Neural cell (in vitro differentiated cells): Measurements from ENCODE around the gene TRABD2B. TPM values are rescaled to one million over a fixed set of nuclear protein-coding genes. Genes with fewer than 3 reads are reported as not detected.

Experiments used
- H2AFZ ChIP-seq: fragments of 200-600, 300-800 bp; sonication (generic), shearing (Covaris generic); 2 replicates; pipeline ENCODE4 v1.6.0; 2014; ENCODE audit warnings: low read depth, mild to moderate bottlenecking, antibody characterized with exemption, low read length, moderate library complexity
- H3F3A ChIP-seq: fragments of 200-600 bp; shearing (Covaris generic); 2 replicates; pipeline ENCODE4 v1.6.1; 2016; ENCODE audit warnings: mild to moderate bottlenecking, moderate library complexity, mixed read lengths, antibody characterized with exemption, low read length; ENCODE audit not compliant: insufficient read depth, poor library complexity, severe bottlenecking
- H3K27ac ChIP-seq: fragments of 200-600, 300-800 bp; sonication (generic), shearing (Covaris generic); 2 replicates; pipeline ENCODE4 v1.5.1; 2014; ENCODE audit warnings: mild to moderate bottlenecking, low read length, moderate library complexity
- H3K27me3 ChIP-seq: fragments of 300-800, 200-600 bp; sonication (generic), shearing (Covaris generic); 2 replicates; pipeline ENCODE4 v1.6.0; 2014; ENCODE audit warnings: mild to moderate bottlenecking, low read depth, low read length, moderate library complexity; ENCODE audit not compliant: insufficient read depth
- H3K36me3 ChIP-seq: fragments of 300-800, 200-600 bp; sonication (generic), shearing (Covaris generic); 2 replicates; pipeline ENCODE4 v1.5.1; 2014; ENCODE audit warnings: mild to moderate bottlenecking, antibody characterized with exemption, low read length, moderate library complexity; ENCODE audit not compliant: insufficient read depth
- H3K4me2 ChIP-seq: fragments of 300-800, 200-600 bp; sonication (generic), shearing (Covaris generic); 2 replicates; pipeline ENCODE4 v1.6.0; 2014; ENCODE audit warnings: mild to moderate bottlenecking, low read length
- H3K4me3 ChIP-seq: fragments of 300-800, 200-600 bp; sonication (generic), shearing (Covaris generic); 2 replicates; pipeline ENCODE4 v1.5.1; 2014; ENCODE audit warnings: mild to moderate bottlenecking, low read length, moderate library complexity
- H3K79me2 ChIP-seq: fragments of 200-600 bp; shearing (Covaris generic); replicated peaks from 2 replicates; pipeline ENCODE4 v1.6.0; 2014; ENCODE audit warnings: mild to moderate bottlenecking, low read length, moderate library complexity; ENCODE audit not compliant: insufficient read depth
- H3K9ac ChIP-seq: fragments of 300-800, 200-600 bp; sonication (generic), shearing (Covaris generic); 2 replicates; pipeline ENCODE4 v1.6.1; 2016; ENCODE audit warnings: mild to moderate bottlenecking, low read length, mixed read lengths
- H3K9me2 ChIP-seq: fragments of 200-600 bp; shearing (Covaris generic); 2 replicates; pipeline ENCODE4 v1.6.1; 2016; ENCODE audit warnings: mild to moderate bottlenecking, low read length, mixed read lengths; ENCODE audit not compliant: insufficient read depth
- H3K9me3 ChIP-seq: fragments of 200-600, 300-800 bp; sonication (generic), shearing (Covaris generic); 2 replicates; pipeline ENCODE4 v1.6.1; 2016; ENCODE audit warnings: mild to moderate bottlenecking, mixed run types, low read length, moderate library complexity, mixed read lengths
- H4K20me1 ChIP-seq: fragments of 200-600 bp; shearing (Covaris generic); 2 replicates; pipeline ENCODE4 v1.6.1; 2016; ENCODE audit warnings: mild to moderate bottlenecking, mixed run types; ENCODE audit not compliant: insufficient read depth
- EP300 ChIP-seq: fragments of 450-650 bp; conservative IDR thresholded peaks from 2 replicates; pipeline ENCODE4 v1.6.1; 2014; ENCODE audit warnings: antibody characterized with exemption, mild to moderate bottlenecking, moderate library complexity; ENCODE audit not compliant: poor library complexity, severe bottlenecking
- EZH2 ChIP-seq: fragments of 200-600, 300-800 bp; shearing (Covaris generic), sonication (generic); IDR thresholded peaks from 2 replicates; pipeline ENCODE4 v1.6.1; 2014; ENCODE audit warnings: antibody characterized with exemption, low read length, borderline replicate concordance, mild to moderate bottlenecking; ENCODE audit not compliant: insufficient read depth, poor library complexity, severe bottlenecking
- MXI1 ChIP-seq: fragments of 450-650 bp; conservative IDR thresholded peaks from 2 replicates; pipeline ENCODE4 v1.6.1; 2014; ENCODE audit warnings: antibody characterized with exemption, mild to moderate bottlenecking; ENCODE audit not compliant: poor library complexity, severe bottlenecking
- POLR2AphosphoS5 ChIP-seq: IDR thresholded peaks from 2 replicates; pipeline ENCODE4 v1.6.1; 2012
- RAD21 ChIP-seq: fragments of 450-650 bp; conservative IDR thresholded peaks from 2 replicates; pipeline ENCODE4 v1.6.1; 2014; ENCODE audit warnings: antibody characterized with exemption, mild to moderate bottlenecking, moderate library complexity
- SMC3 ChIP-seq: fragments of 450-650 bp; conservative IDR thresholded peaks from 2 replicates; pipeline ENCODE4 v1.6.1; 2014; ENCODE audit warnings: antibody characterized with exemption, mild to moderate bottlenecking, moderate library complexity; ENCODE audit not compliant: poor library complexity
- TAF1 ChIP-seq: IDR thresholded peaks from 2 replicates; pipeline ENCODE4 v1.6.1; 2012; ENCODE audit warnings: low read depth
- polyA plus RNA-seq: library from polyadenylated mRNA; depleted of rRNA; stranded (reverse); fragments of >200 nt; gene quantifications from 2 replicates; pipeline ENCODE4 v1.2.3, GENCODE V29; 2014
- TF ChIP-seq, protein P1 (sequence below): fragments of 450-650 bp; IDR thresholded peaks from 2 replicates; pipeline ENCODE4 v1.5.1; 2014; ENCODE audit warnings: antibody characterized with exemption, mild to moderate bottlenecking, moderate library complexity; ENCODE audit not compliant: poor library complexity, severe bottlenecking
- TF ChIP-seq, protein P2 (sequence below): IDR thresholded peaks from 2 replicates; pipeline ENCODE4 v1.6.1; 2012; ENCODE audit warnings: borderline replicate concordance

TRABD2B gene
- polyA plus RNA-seq, 1 donor from 2014 or later: 0.02 TPM

DNA sequence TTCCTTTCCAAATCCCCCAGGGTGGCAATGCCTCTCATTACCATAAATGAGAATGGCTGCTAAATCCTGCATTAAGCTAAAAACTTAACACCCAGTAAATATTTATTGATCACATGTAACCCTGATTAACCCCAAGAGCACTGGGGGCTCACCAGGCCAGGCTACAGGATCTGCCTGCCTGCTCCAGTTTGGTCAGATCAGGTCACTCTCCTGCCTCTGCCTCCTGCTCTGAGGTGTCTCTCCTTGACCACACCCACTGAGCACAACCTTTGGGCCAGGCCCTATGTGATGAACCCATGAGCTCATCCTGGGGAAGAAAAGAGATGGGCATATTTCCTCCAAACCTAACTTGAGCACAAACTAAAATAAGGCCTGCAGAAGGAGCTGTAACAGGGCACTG, 93.5 kb downstream of the TRABD2B start:
- TF ChIP-seq EP300 (no peak), EZH2 (no peak), RAD21 (no peak)
- TF ChIP-seq, protein P1, sequence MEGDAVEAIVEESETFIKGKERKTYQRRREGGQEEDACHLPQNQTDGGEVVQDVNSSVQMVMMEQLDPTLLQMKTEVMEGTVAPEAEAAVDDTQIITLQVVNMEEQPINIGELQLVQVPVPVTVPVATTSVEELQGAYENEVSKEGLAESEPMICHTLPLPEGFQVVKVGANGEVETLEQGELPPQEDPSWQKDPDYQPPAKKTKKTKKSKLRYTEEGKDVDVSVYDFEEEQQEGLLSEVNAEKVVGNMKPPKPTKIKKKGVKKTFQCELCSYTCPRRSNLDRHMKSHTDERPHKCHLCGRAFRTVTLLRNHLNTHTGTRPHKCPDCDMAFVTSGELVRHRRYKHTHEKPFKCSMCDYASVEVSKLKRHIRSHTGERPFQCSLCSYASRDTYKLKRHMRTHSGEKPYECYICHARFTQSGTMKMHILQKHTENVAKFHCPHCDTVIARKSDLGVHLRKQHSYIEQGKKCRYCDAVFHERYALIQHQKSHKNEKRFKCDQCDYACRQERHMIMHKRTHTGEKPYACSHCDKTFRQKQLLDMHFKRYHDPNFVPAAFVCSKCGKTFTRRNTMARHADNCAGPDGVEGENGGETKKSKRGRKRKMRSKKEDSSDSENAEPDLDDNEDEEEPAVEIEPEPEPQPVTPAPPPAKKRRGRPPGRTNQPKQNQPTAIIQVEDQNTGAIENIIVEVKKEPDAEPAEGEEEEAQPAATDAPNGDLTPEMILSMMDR: no peak
- no peak overlapping the region for H3K27ac ChIP-seq
- H3K9ac ChIP-seq: no peak overlapping the region
- H3K4me3 ChIP-seq: no peak overlapping the region
- H3K9me2 ChIP-seq: no peaks in the 10 kb centered on the region
- H3K9me3 ChIP-seq: no peaks in the 10 kb centered on the region
- no peaks in the 10 kb centered on the region for H4K20me1 ChIP-seq
- H3K4me2 ChIP-seq: no peak overlapping the region
- H2AFZ ChIP-seq: no peak overlapping the region
- H3K79me2 ChIP-seq: no peaks in the 10 kb centered on the region
- H3K27me3 ChIP-seq: no peaks in the 10 kb centered on the region
- no peaks in the 10 kb centered on the region for H3K36me3 ChIP-seq
- no peaks in the 10 kb centered on the region for H3F3A ChIP-seq

DNA sequence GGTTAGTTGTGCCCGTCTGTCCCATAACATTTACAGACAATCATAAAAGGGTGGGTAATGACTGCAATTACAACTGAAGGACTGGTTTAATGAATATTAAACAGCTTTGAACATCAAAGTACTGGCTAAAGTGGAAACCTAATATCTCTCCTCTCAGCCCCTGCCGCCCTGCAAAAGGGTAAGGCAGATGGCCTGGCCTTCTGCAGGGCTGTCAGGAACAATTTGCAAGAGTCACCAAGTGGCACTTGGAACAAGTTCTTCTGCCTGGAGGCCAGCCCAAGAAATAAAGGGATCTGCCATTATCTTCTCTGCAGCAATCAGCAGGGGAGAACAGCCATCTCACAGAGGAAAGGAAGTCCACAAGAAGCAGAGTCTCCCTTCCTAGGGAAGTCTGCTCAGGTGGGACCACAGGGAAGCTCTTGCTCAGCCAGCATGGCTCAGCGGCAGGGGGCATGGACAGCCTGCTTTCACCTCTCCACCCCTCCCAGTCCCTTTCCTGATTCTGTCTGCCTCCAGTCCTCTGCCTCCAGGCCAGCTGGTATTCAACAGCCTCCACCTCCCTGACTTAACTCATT, 96.1 kb downstream of the TRABD2B start:
- Histone ChIP-seq H3K79me2 (no peaks in the 10 kb centered on the region), H3K4me3 (no peak overlapping the region), H3K27me3 (no peaks in the 10 kb centered on the region), H4K20me1 (no peaks in the 10 kb centered on the region), H3K36me3 (no peaks in the 10 kb centered on the region), H3K4me2 (no peak overlapping the region), H3K9me3 (no peaks in the 10 kb centered on the region), H3K9me2 (no peaks in the 10 kb centered on the region), H3K9ac (no peak overlapping the region), H2AFZ (no peak overlapping the region), H3K27ac (no peak overlapping the region), H3F3A (no peaks in the 10 kb centered on the region)
- no peak for TF ChIP-seq SMC3
- TF ChIP-seq, protein P1: no peak
- TF ChIP-seq RAD21: no peak
- TF ChIP-seq MXI1: no peak
- no peak for TF ChIP-seq TAF1
- TF ChIP-seq, protein P2, sequence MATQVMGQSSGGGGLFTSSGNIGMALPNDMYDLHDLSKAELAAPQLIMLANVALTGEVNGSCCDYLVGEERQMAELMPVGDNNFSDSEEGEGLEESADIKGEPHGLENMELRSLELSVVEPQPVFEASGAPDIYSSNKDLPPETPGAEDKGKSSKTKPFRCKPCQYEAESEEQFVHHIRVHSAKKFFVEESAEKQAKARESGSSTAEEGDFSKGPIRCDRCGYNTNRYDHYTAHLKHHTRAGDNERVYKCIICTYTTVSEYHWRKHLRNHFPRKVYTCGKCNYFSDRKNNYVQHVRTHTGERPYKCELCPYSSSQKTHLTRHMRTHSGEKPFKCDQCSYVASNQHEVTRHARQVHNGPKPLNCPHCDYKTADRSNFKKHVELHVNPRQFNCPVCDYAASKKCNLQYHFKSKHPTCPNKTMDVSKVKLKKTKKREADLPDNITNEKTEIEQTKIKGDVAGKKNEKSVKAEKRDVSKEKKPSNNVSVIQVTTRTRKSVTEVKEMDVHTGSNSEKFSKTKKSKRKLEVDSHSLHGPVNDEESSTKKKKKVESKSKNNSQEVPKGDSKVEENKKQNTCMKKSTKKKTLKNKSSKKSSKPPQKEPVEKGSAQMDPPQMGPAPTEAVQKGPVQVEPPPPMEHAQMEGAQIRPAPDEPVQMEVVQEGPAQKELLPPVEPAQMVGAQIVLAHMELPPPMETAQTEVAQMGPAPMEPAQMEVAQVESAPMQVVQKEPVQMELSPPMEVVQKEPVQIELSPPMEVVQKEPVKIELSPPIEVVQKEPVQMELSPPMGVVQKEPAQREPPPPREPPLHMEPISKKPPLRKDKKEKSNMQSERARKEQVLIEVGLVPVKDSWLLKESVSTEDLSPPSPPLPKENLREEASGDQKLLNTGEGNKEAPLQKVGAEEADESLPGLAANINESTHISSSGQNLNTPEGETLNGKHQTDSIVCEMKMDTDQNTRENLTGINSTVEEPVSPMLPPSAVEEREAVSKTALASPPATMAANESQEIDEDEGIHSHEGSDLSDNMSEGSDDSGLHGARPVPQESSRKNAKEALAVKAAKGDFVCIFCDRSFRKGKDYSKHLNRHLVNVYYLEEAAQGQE: no peak
- TF ChIP-seq EZH2: no peak
- TF ChIP-seq POLR2AphosphoS5: no peak
- TF ChIP-seq EP300: no peak
